Adrenal gland (tissue), 5 donors: ENCODE data around the gene RNF31.

ENCODE experiments used
- CTCF ChIP-seq, 6 experiments: fragments of 450-650 bp in 4 of 6; fragments of 200-600 bp in 2 of 6; sonication (generic) in 1 of 6; IDR thresholded peaks; 1 replicate in 5 of 6; 2 replicates in 1 of 6; pipeline versions ENCODE4 v1.5.1 to v1.8.0; 2016 to 2021; ENCODE audit warnings: antibody characterized with exemption in 6 of 6, mild to moderate bottlenecking in 2 of 6, moderate library complexity in 1 of 6
- POLR2A ChIP-seq, 2 donors: fragments of 450-650 bp; IDR thresholded peaks; one replicate each; pipeline ENCODE4 v1.6.1; 2017; ENCODE audit warnings: antibody characterized with exemption in 2 of 2, mild to moderate bottlenecking in 2 of 2, moderate library complexity in 1 of 2
- donor health status: DM: no; HTN: no; CAD: no.

- TF ChIP-seq POLR2A (IDR thresholded peaks at IDR 0.05) (no peak), CTCF (IDR thresholded peaks at IDR 0.05) (no peak)
These were observed 597 bp downstream of the RNF31 start for GRCh38 chr14:24147761-24148428.
